ENCODE results near the gene STXBP3. TPM values are rescaled to one million over a fixed set of nuclear protein-coding genes. Genes with fewer than 3 reads are reported as not detected.

Gene STXBP3
- polyA plus RNA-seq, 3 donors, result 32.3 to 56.2 (median 48.3) TPM

DNA sequence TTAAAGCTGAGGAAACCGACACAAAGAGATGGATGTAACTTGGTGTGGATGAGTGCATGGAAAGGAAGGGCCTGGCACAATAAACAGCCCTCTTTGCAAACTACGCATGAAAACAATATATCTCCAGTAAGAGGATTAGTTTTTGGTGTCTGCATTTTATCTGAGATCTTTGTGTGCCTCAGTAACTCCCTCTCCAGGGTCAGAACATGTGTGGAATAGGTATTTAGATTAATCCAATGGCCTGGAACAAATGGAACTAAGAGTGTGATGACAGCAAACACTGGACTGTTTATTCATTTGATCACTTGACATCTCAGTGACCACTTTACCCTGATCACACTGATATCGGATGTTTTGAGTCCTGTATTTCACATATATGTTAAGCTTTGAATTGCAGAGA, 65.1 kb downstream of the STXBP3 start:
- H4K20me1 ChIP-seq (ENCODE audit: insufficient read depth, low read length), result no peaks in the 10 kb centered on the region
- no peak overlapping the region for H3K27ac ChIP-seq (ENCODE audit: low read depth in 1 of 2, low read length in 2 of 2)
- intact Hi-C loops (cut with micrococcal nuclease), result no loop called here
- peaks cover 57% of the 10 kb centered on the region in 2 donors for H3K36me3 ChIP-seq (replicated peaks in 1 of 2; ENCODE audit: control insufficient read depth in 1 of 2, insufficient read depth in 2 of 2, low read length in 2 of 2)
- no CpG with 5 or more reads among the region's 3 CpGs for WGBS (ENCODE audit: insufficient coverage)
- peaks cover 36 to 51% of the 10 kb centered on the region in 2 donors for H3K36me3 Mint-ChIP-seq
- H3K27ac Mint-ChIP-seq, result no peak overlapping the region
- H3K4me1 Mint-ChIP-seq, result peaks cover 4% of the 10 kb centered on the region
- no peak overlapping the region for H3K4me2 ChIP-seq (replicated peaks; ENCODE audit: extremely low read depth, low read length, poor library complexity, severe bottlenecking)
- H3K9ac ChIP-seq (ENCODE audit: insufficient read depth, low read length, poor library complexity, severe bottlenecking), result no peak overlapping the region
- H3K9me3 Mint-ChIP-seq, result no peaks in the 10 kb centered on the region
- no peaks in the 10 kb centered on the region for H3K4me1 ChIP-seq (ENCODE audit: control insufficient read depth in 1 of 2, insufficient read depth in 2 of 2, low read length in 2 of 2)
- H3K4me3 ChIP-seq (replicated peaks in 1 of 3; ENCODE audit: low read depth in 2 of 3, low read length in 3 of 3), result no peak overlapping the region
- no peaks in the 10 kb centered on the region for H3K9me3 ChIP-seq (replicated peaks in 1 of 2; ENCODE audit: control insufficient read depth in 1 of 2, insufficient read depth in 1 of 2, low read length in 2 of 2)
- H3K27me3 Mint-ChIP-seq (ENCODE audit: low read depth in 3 of 3), result peaks cover 0 to 2% (median 0%) of the 10 kb centered on the region in 3 donors
- H2AFZ ChIP-seq (ENCODE audit: insufficient read depth, low read depth, low read length, poor library complexity, severe bottlenecking), result no peak overlapping the region
- no peak for DNase-seq
- no peak overlapping the region for H3K4me3 Mint-ChIP-seq
- H3K79me2 ChIP-seq (ENCODE audit: insufficient read depth, low read length), result no peaks in the 10 kb centered on the region
- TF ChIP-seq, protein P1, sequence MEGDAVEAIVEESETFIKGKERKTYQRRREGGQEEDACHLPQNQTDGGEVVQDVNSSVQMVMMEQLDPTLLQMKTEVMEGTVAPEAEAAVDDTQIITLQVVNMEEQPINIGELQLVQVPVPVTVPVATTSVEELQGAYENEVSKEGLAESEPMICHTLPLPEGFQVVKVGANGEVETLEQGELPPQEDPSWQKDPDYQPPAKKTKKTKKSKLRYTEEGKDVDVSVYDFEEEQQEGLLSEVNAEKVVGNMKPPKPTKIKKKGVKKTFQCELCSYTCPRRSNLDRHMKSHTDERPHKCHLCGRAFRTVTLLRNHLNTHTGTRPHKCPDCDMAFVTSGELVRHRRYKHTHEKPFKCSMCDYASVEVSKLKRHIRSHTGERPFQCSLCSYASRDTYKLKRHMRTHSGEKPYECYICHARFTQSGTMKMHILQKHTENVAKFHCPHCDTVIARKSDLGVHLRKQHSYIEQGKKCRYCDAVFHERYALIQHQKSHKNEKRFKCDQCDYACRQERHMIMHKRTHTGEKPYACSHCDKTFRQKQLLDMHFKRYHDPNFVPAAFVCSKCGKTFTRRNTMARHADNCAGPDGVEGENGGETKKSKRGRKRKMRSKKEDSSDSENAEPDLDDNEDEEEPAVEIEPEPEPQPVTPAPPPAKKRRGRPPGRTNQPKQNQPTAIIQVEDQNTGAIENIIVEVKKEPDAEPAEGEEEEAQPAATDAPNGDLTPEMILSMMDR (IDR thresholded peaks at IDR 0.05), result no peak
- H3K27me3 ChIP-seq (ENCODE audit: control insufficient read depth in 2 of 2, insufficient read depth in 2 of 2, low read length in 2 of 2), result no peaks in the 10 kb centered on the region

DNA sequence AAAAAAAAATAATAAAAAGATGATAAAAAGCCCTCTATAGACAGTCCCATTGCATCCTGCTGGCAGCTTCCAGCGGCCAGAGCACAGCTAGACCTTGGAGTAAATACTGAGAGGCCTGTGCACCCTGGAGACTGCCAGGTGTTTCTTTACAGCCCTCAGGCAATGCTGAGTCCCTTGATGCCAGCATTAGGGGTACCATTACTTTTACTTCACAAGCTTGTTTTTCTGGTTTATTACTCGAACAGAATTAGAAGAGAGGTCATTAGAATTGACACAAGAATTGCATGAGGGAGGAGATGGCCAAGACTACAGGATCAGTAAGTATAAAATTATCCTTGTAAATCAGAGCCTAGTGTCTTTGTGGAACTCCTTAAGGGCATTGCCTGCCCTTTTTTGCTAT, 66.9 kb downstream of the STXBP3 start:
- Mint-ChIP-seq H3K27ac (no peak overlapping the region), H3K4me1 (peaks cover 4% of the 10 kb centered on the region), H3K36me3 (peaks cover 27 to 34% of the 10 kb centered on the region in 2 donors), H3K27me3 (ENCODE audit: low read depth in 3 of 3) (peaks cover 0 to 2% (median 0%) of the 10 kb centered on the region in 3 donors), H3K9me3 (no peaks in the 10 kb centered on the region), H3K4me3 (no peak overlapping the region)
- H3K36me3 ChIP-seq (replicated peaks in 1 of 2; ENCODE audit: control insufficient read depth in 1 of 2, insufficient read depth in 2 of 2, low read length in 2 of 2), result peaks cover 40 to 41% of the 10 kb centered on the region in 2 donors
- no peaks in the 10 kb centered on the region for H4K20me1 ChIP-seq (ENCODE audit: insufficient read depth, low read length)
- TF ChIP-seq, protein P1 (IDR thresholded peaks at IDR 0.05), result no peak
- H3K79me2 ChIP-seq (ENCODE audit: insufficient read depth, low read length), result no peaks in the 10 kb centered on the region
- WGBS (ENCODE audit: insufficient coverage), result 100% methylated on average over 1 of the region's 2 CpGs
- no peak overlapping the region for H3K4me2 ChIP-seq (replicated peaks; ENCODE audit: extremely low read depth, low read length, poor library complexity, severe bottlenecking)
- H3K9ac ChIP-seq (ENCODE audit: insufficient read depth, low read length, poor library complexity, severe bottlenecking), result no peak overlapping the region
- no peaks in the 10 kb centered on the region for H3K4me1 ChIP-seq (ENCODE audit: control insufficient read depth in 1 of 2, insufficient read depth in 2 of 2, low read length in 2 of 2)
- intact Hi-C loops (cut with micrococcal nuclease), result no loop called here
- H3K27me3 ChIP-seq (ENCODE audit: control insufficient read depth in 2 of 2, insufficient read depth in 2 of 2, low read length in 2 of 2), result no peaks in the 10 kb centered on the region
- DNase-seq, result no peak
- no peak overlapping the region for H3K27ac ChIP-seq (ENCODE audit: low read depth in 1 of 2, low read length in 2 of 2)
- H2AFZ ChIP-seq (ENCODE audit: insufficient read depth, low read depth, low read length, poor library complexity, severe bottlenecking), result no peak overlapping the region
- no peak overlapping the region for H3K4me3 ChIP-seq (replicated peaks in 1 of 3; ENCODE audit: low read depth in 2 of 3, low read length in 3 of 3)
- no peaks in the 10 kb centered on the region for H3K9me3 ChIP-seq (replicated peaks in 1 of 2; ENCODE audit: control insufficient read depth in 1 of 2, insufficient read depth in 1 of 2, low read length in 2 of 2)
